Naive thymus-derived CD8-positive, alpha-beta T cell (primary cell): ENCODE measurements around the gene ADARB1. TPM values are rescaled to one million over a fixed set of nuclear protein-coding genes. Genes with fewer than 3 reads are reported as not detected.

Source experiments
- ATAC-seq, 2 donors: fragments of 150-1000 bp; cut with Tn5 transposase in 1 of 2; sonication (Bioruptor Pico), chemical (Tn5 transposase) in 1 of 2; 1 replicate in 1 of 2; 2 replicates in 1 of 2; pipeline ENCODE4 v1.10.0; 2021; ENCODE audit warnings: mild to moderate bottlenecking in 2 of 2, moderate library complexity in 2 of 2
- POLR2A ChIA-PET: fragments of 350-600 bp; sonication (Branson Sonifier 250); formaldehyde crosslinking; loops from one replicate; lab custom pipeline; 2021; ENCODE audit warnings: antibody characterized with exemption; lab: Charles Lee
- DNase-seq, 10 donors: peaks; one replicate each; pipeline versions ENCODE4 v3.0.0 to v3.0.0-alpha.2; 2020 to 2022
- H3K27ac Mint-ChIP-seq, 10 donors: one replicate each; pipeline ENCODE4 v1.8.0; 2020 to 2022; ENCODE audit warnings: mild to moderate bottlenecking in 10 of 10, mixed read lengths in 10 of 10, moderate library complexity in 4 of 10, inconsistent platforms in 1 of 10
- H3K27me3 Mint-ChIP-seq, 5 donors: one replicate each; pipeline ENCODE4 v1.8.0; 2021 to 2022; ENCODE audit warnings: mixed read lengths in 5 of 5
- H3K36me3 Mint-ChIP-seq, 3 donors: one replicate each; pipeline ENCODE4 v1.8.0; 2020 to 2022; ENCODE audit warnings: mixed read lengths in 3 of 3, mild to moderate bottlenecking in 2 of 3, inconsistent platforms in 1 of 3
- H3K4me1 Mint-ChIP-seq, 4 donors: one replicate each; pipeline ENCODE4 v1.8.0; 2021 to 2022; ENCODE audit warnings: mixed read lengths in 4 of 4
- H3K4me3 Mint-ChIP-seq, 10 donors: one replicate each; pipeline ENCODE4 v1.8.0; 2020 to 2022; ENCODE audit warnings: mild to moderate bottlenecking in 10 of 10, mixed read lengths in 10 of 10, moderate library complexity in 6 of 10, inconsistent platforms in 1 of 10
- H3K9me3 Mint-ChIP-seq, 9 donors: one replicate each; pipeline ENCODE4 v1.8.0; 2020 to 2022; ENCODE audit warnings: mixed read lengths in 9 of 9, mild to moderate bottlenecking in 3 of 9, inconsistent platforms in 1 of 9, moderate library complexity in 1 of 9
- polyA plus RNA-seq, 3 donors: library from polyadenylated mRNA; unstranded; fragments of 300-500 nt; fragmentation: Illumina TruSeq; gene quantifications; one replicate each; pipeline ENCODE4 v1.2.3, GENCODE V29; 2021
- total RNA-seq, 8 experiments: library from RNA in 2 of 8; stranded (reverse) in 2 of 8; gene quantifications; one replicate each; pipeline ENCODE4 v1.2.3 and lab custom pipeline; 2021 to 2026

The ADARB1 gene
- total and polyA plus RNA-seq, 5 experiments from 2014 or later, result 2.9 to 36.9 (median 7.7) TPM

- Mint-ChIP-seq H3K4me3 (no peak overlapping the region), H3K27ac (peak overlapping the region in 1 of 10 donors; percentile 8), H3K9me3 (no peaks in the 10 kb centered on the region), H3K27me3 (no peaks in the 10 kb centered on the region), H3K36me3 (peaks cover 0 to 9% (median 4%) of the 10 kb centered on the region in 3 donors), H3K4me1 (peaks cover 6 to 15% (median 12%) of the 10 kb centered on the region in 4 donors)
- DNase-seq, result no peak
- POLR2A ChIA-PET, result no interaction called here
- ATAC-seq, result no peak
These were observed 85.8 kb downstream of the ADARB1 start for GRCh38 chr21:45160198-45160597.

- H3K9me3 Mint-ChIP-seq, result no peaks in the 10 kb centered on the region
- POLR2A ChIA-PET, result no interaction called here
- H3K4me3 Mint-ChIP-seq, result no peak overlapping the region
- peaks cover 0 to 9% (median 4%) of the 10 kb centered on the region in 3 donors for H3K36me3 Mint-ChIP-seq
- H3K27ac Mint-ChIP-seq, result peak overlapping the region in 1 of 10 donors; percentile 13
- ATAC-seq (no peak), DNase-seq (no peak)
- H3K27me3 Mint-ChIP-seq, result no peaks in the 10 kb centered on the region
- peaks cover 3 to 9% (median 4%) of the 10 kb centered on the region in 4 donors for H3K4me1 Mint-ChIP-seq
These were observed 86.9 kb downstream of the ADARB1 start for GRCh38 chr21:45161038-45161945.

GRCh38 chr21:45162115-45162514, 87.7 kb downstream of the ADARB1 start:
- Mint-ChIP-seq H3K4me3 (no peak overlapping the region), H3K27me3 (no peaks in the 10 kb centered on the region), H3K9me3 (no peaks in the 10 kb centered on the region), H3K36me3 (peaks cover 0 to 13% (median 4%) of the 10 kb centered on the region in 3 donors), H3K4me1 (peaks cover 0 to 5% (median 3%) of the 10 kb centered on the region in 4 donors), H3K27ac (no peak overlapping the region)
- POLR2A ChIA-PET, result no interaction called here
- ATAC-seq, result no peak
- no peak for DNase-seq

- Mint-ChIP-seq H3K27ac (peak overlapping the region in 2 of 10 donors; percentile 24 to 75), H3K27me3 (no peaks in the 10 kb centered on the region), H3K36me3 (peaks cover 0 to 13% (median 4%) of the 10 kb centered on the region in 3 donors), H3K4me1 (peaks cover 0 to 3% (median 2%) of the 10 kb centered on the region in 4 donors), H3K4me3 (no peak overlapping the region), H3K9me3 (no peaks in the 10 kb centered on the region)
- POLR2A ChIA-PET, result no interaction called here
- no peak for DNase-seq
- ATAC-seq, result no peak
These were observed 88.4 kb downstream of the ADARB1 start for GRCh38 chr21:45162809-45163208.

- DNase-seq, result no peak
- POLR2A ChIA-PET, result no interaction called here
- H3K27ac Mint-ChIP-seq, result peak overlapping the region in 1 of 10 donors; percentile 75
- no peaks in the 10 kb centered on the region for H3K27me3 Mint-ChIP-seq
- no peaks in the 10 kb centered on the region for H3K9me3 Mint-ChIP-seq
- peaks cover 0 to 13% (median 4%) of the 10 kb centered on the region in 3 donors for H3K36me3 Mint-ChIP-seq
- H3K4me3 Mint-ChIP-seq, result no peak overlapping the region
- ATAC-seq, result no peak
- H3K4me1 Mint-ChIP-seq, result peaks cover 3 to 4% (median 3%) of the 10 kb centered on the region in 4 donors
These were observed 89.2 kb downstream of the ADARB1 start for GRCh38 chr21:45163413-45164123.

GRCh38 chr21:45164124-45164511, 89.7 kb downstream of the ADARB1 start:
- H3K36me3 Mint-ChIP-seq, result peaks cover 0 to 13% (median 4%) of the 10 kb centered on the region in 3 donors
- H3K4me3 Mint-ChIP-seq, result no peak overlapping the region
- POLR2A ChIA-PET, result no interaction called here
- H3K4me1 Mint-ChIP-seq, result peaks cover 3 to 10% (median 8%) of the 10 kb centered on the region in 4 donors
- H3K9me3 Mint-ChIP-seq, result no peaks in the 10 kb centered on the region
- ATAC-seq (no peak), DNase-seq (no peak)
- no peaks in the 10 kb centered on the region for H3K27me3 Mint-ChIP-seq
- H3K27ac Mint-ChIP-seq, result no peak overlapping the region

GRCh38 chr21:45164838-45165237, 90.5 kb downstream of the ADARB1 start:
- Mint-ChIP-seq H3K36me3 (peaks cover 0 to 13% (median 4%) of the 10 kb centered on the region in 3 donors), H3K4me1 (peaks cover 9 to 17% (median 14%) of the 10 kb centered on the region in 4 donors), H3K27me3 (no peaks in the 10 kb centered on the region), H3K9me3 (no peaks in the 10 kb centered on the region), H3K27ac (no peak overlapping the region), H3K4me3 (no peak overlapping the region)
- POLR2A ChIA-PET, result no interaction called here
- no peak for ATAC-seq
- no peak for DNase-seq

GRCh38 chr21:45166931-45167330, 92.6 kb downstream of the ADARB1 start:
- H3K36me3 Mint-ChIP-seq, result peaks cover 0 to 20% (median 4%) of the 10 kb centered on the region in 3 donors
- peak overlapping the region in 2 of 10 donors; percentile 28 to 53 for H3K27ac Mint-ChIP-seq

GRCh38 chr21:45167796-45168222, 93.4 kb downstream of the ADARB1 start:
- H3K9me3 Mint-ChIP-seq, result no peaks in the 10 kb centered on the region
- H3K36me3 Mint-ChIP-seq, result peaks cover 0 to 23% (median 5%) of the 10 kb centered on the region in 3 donors
- H3K4me1 Mint-ChIP-seq, result peaks cover 11 to 30% (median 24%) of the 10 kb centered on the region in 4 donors
- POLR2A ChIA-PET, result no interaction called here
- H3K27ac Mint-ChIP-seq, result peak overlapping the region in 2 of 10 donors; percentile 6 to 15
- no peak for DNase-seq
- H3K27me3 Mint-ChIP-seq, result no peaks in the 10 kb centered on the region
- ATAC-seq, result no peak
- H3K4me3 Mint-ChIP-seq, result no peak overlapping the region

More at GRCh38 chr21:45166931-45167330, 92.6 kb downstream of the ADARB1 start:
- Mint-ChIP-seq H3K4me1 (peaks cover 13 to 30% (median 24%) of the 10 kb centered on the region in 4 donors), H3K27me3 (no peaks in the 10 kb centered on the region), H3K4me3 (no peak overlapping the region), H3K9me3 (no peaks in the 10 kb centered on the region)
- no peak for DNase-seq
- no peak for ATAC-seq
- POLR2A ChIA-PET, result no interaction called here

GRCh38 chr21:45168522-45168921, 94.1 kb downstream of the ADARB1 start:
- POLR2A ChIA-PET, result no interaction called here
- Mint-ChIP-seq H3K27ac (peak overlapping the region in 2 of 10 donors; percentile 2 to 8), H3K27me3 (no peaks in the 10 kb centered on the region), H3K4me1 (peaks cover 11 to 30% (median 25%) of the 10 kb centered on the region in 4 donors), H3K9me3 (no peaks in the 10 kb centered on the region), H3K4me3 (no peak overlapping the region), H3K36me3 (peaks cover 0 to 29% (median 5%) of the 10 kb centered on the region in 3 donors)
- no peak for ATAC-seq
- DNase-seq, result no peak

- POLR2A ChIA-PET, result no interaction called here
These were observed 94.6 kb downstream of the ADARB1 start for GRCh38 chr21:45169001-45169400.

GRCh38 chr21:45169682-45170081, 95.3 kb downstream of the ADARB1 start:
- H3K4me3 Mint-ChIP-seq, result peak overlapping the region in 4 of 10 donors; percentile 15 to 29 (median 24)
- DNase-seq (no peak), ATAC-seq (no peak)
- POLR2A ChIA-PET, result no interaction called here
- peaks cover 0 to 31% (median 5%) of the 10 kb centered on the region in 3 donors for H3K36me3 Mint-ChIP-seq
- peaks cover 11 to 30% (median 25%) of the 10 kb centered on the region in 4 donors for H3K4me1 Mint-ChIP-seq
- H3K27me3 Mint-ChIP-seq, result no peaks in the 10 kb centered on the region
- peak overlapping the region in 3 of 10 donors; percentile 39 to 71 (median 70) for H3K27ac Mint-ChIP-seq
- H3K9me3 Mint-ChIP-seq, result no peaks in the 10 kb centered on the region

More at GRCh38 chr21:45169001-45169400, 94.6 kb downstream of the ADARB1 start:
- ATAC-seq, result peak; percentile 37 to 69
- no peak for DNase-seq
- Mint-ChIP-seq H3K36me3 (peaks cover 0 to 29% (median 5%) of the 10 kb centered on the region in 3 donors), H3K27me3 (no peaks in the 10 kb centered on the region), H3K27ac (peak overlapping the region in 4 of 10 donors; percentile 2 to 70 (median 34)), H3K9me3 (no peaks in the 10 kb centered on the region), H3K4me1 (peaks cover 11 to 30% (median 25%) of the 10 kb centered on the region in 4 donors), H3K4me3 (peak overlapping the region in 1 of 10 donors; percentile 18)
